ENCODE data around the gene SSH3. TPM values are rescaled to one million over a fixed set of nuclear protein-coding genes. Genes with fewer than 3 reads are reported as not detected.

Gene SSH3
- total RNA-seq, 1 experiment from 2014 or later: 16.3 TPM

DNA sequence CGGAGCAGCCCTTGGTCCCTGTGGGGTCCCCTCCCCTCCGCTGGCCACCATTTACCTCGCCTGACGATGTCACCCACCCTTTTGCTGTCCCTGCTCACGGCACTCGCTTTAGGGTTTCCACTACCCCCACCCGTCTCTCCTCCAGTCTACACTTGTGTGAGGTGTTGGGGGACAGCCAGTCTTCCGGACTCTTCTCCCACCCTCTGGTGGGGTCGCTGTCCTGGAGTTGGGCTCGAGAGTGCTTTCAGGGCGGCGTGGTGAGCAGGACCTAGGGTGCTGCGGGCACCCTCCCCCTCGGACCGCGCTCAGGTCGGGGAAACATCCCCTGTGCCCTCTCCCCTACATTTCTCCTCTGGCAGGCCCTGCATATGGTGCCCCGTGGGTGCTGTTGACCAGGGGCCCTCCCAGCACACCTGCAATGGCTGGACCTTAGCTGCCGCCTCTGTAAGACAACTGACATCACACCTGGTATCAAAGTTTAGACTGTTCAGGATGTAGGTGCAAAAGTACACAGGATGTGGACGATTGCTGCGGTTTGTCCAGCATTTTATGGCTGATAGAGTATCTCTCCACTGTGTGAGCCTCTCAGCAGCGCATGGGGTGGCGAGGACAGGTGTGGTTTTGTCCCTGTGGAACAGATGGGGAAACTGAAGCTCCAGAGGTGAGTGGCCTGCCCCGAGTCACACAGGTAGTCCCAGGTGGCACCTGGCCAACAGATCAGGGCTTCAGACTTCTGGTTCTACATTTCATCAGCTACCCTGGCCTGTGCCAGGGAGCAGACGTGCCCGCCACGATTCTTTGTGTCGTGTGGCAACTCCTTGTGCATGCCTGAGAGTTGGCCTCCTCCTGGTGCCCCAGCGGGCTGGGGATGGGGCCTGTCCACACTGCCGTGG lies 35.9 kb upstream of the SSH3 start:
- no peak for DNase-seq (ENCODE audit: low read depth)
- in situ Hi-C loops (cut with HindIII; ENCODE audit: low pct_unique_long_range_greater_than_20kb, low sequenced_read_pairs): no loop called here

DNA sequence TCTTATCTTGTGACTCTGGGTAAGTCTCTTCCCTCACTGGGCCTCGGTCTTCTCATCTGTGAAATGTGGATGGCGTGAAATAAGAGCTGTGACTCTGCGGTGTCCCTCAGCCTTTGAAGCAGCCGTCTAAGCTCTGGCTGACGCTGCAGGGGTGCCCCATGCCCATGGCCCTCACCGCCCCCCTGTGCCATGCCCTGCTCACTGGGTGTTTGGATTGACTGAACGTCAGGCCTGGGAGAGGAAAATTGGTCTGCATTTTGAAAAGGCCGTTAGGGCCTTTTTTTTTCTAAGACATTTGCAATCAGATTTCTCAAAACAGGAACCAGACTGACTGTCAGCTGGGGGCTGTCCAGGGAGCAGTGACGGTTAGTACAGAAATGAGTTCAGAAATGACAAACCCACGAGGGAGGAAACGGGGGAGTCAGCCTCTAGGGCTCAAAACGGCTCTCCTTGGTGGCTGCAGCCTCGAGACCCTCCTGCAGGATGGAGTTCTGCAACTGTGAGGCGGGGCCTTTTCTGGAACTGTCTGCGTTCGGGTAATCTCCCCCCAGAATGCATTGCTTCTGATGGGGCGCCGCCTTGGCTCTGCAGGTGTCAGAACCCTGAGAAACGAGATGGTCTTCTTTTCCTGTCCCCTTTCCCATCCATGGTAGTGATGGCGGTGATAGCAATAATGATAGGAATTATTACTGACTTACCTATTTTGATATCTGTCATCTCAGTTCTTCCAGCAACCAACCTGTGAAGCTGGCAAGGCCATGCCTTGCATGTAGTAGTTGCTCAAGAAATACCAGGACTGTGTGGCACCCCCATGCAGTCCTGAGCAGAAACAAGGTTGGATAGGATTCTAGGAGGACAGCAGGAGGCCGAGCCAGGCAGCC lies 35.0 kb upstream of the SSH3 start:
- no peak for DNase-seq (ENCODE audit: low read depth)
- in situ Hi-C loops (cut with HindIII; ENCODE audit: low pct_unique_long_range_greater_than_20kb, low sequenced_read_pairs): no loop called here

DNA sequence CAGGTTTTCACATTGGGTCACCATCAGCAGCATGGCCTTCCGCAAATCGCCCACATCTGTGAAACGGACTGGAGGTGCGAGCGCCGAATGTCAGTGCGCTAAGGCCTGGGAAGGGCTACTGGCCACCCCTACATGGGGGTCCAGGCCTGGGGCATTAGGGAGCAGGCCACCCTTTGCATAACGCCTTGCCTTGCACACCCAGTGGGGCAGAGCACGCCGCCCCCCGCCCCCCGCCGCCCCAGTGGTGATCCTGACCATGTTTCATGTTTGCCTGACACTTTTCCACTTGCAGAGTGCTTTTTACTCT lies 34.4 kb upstream of the SSH3 start:
- no peak for DNase-seq (ENCODE audit: low read depth)
- in situ Hi-C loops (cut with HindIII; ENCODE audit: low pct_unique_long_range_greater_than_20kb, low sequenced_read_pairs): no loop called here

DNA sequence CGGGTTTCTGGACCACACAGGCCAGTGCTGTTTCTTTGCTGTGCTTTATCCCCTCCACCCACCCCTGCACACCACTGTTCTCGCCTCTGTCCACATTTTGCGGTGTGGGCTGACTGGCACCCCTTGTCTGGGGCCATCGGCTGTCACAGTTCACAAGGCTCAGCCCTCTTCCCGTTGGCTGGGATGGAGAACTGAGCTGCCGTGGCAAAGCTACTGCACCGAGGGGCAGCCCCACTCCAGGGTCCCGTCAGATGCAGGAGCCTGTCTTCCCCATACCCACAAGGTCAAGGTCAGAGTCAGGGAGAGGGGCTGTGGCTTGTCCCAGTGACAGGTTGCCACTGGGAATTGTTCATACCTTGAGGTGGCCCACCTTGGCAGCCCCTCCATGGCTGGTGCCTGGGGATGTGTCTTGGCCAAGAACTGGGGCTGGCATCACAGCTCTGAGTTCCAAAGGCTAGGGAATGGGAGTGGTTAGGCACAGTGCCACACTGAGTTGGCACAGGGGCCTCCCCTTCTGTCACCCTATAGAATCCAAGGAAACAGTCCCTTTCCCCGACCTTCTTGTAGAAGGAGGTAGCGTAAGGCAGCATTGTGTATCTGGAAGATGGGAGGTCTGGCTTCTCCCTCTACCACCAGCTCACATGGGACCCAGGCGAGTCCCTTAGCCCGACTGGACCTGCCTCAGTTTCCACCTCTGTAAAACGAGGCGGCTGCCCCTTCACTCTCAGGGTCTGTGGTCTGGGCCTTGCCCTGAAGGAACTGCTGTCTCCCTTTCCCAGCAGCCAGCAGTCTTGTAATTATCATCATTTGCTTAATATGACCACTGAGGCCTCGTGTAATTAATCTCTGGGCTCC lies 33.7 kb upstream of the SSH3 start:
- in situ Hi-C loops (cut with HindIII; ENCODE audit: low pct_unique_long_range_greater_than_20kb, low sequenced_read_pairs): no loop called here
- DNase-seq (ENCODE audit: low read depth): no peak

DNA sequence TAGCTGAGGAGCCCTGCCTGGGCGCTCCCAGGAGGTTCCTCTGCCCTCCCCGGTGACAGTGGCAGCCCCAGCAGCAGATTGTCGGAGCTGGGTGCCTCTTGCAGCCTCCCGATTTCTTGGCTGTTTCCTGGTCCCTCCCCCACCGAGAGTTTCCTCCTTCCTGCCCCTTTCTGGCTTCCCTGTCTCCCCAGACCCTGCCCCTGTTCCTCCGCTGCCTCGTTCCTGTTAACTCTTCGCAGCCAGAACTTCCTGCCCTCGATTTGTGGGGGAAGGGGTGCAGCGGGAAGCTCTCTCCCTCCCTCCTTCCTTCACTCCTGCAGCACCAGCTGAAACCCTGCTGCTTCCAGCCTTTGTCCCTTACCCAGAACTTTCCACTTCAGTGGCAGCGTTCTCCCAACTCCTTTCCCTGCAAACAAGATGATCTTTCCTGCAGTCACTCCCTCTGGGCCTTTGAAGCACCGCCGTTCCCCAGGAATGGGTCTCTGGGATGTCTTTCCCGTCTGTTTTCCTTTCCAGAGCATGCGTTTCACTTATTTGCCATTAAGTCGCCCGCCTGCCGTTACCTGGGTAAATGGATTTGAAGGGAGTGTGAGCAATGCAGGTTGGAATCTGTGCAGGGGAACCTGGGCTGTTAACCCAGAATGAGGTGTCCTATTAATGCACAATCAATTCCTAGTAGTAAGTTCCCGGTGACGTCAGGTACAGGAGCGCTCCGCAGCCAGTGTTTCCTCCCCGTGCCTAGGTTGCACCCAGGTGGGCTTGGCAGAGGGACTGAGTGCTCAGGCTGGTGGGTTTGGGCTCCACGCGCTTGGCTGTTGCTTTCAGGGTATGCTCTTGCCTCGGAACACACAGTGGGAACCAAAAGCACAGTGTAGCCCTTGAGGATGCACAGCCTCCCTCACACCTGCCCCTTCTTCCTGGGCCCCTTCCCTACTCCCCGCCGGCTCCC lies 32.8 kb upstream of the SSH3 start:
- in situ Hi-C loops (cut with HindIII; ENCODE audit: low pct_unique_long_range_greater_than_20kb, low sequenced_read_pairs): no loop called here
- DNase-seq (ENCODE audit: low read depth): no peak

DNA sequence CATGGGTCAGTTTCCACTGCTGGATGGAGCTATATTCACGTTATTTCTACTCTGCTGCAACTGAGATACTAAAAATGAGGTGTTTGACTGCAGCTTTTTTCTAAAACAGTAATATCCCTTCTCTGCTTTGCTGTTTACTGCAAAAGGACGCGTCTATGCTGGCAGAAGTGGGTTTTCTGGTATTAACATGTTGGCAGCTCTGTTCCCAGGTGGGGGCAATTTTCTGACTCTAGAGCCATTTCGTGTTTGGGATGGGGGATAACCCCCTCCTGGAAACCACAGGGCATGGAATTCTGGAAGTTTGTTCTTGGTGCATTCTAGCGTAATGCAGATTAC lies 32.2 kb upstream of the SSH3 start:
- DNase-seq (ENCODE audit: low read depth): no peak
- in situ Hi-C loops (cut with HindIII; ENCODE audit: low pct_unique_long_range_greater_than_20kb, low sequenced_read_pairs): no loop called here

DNA sequence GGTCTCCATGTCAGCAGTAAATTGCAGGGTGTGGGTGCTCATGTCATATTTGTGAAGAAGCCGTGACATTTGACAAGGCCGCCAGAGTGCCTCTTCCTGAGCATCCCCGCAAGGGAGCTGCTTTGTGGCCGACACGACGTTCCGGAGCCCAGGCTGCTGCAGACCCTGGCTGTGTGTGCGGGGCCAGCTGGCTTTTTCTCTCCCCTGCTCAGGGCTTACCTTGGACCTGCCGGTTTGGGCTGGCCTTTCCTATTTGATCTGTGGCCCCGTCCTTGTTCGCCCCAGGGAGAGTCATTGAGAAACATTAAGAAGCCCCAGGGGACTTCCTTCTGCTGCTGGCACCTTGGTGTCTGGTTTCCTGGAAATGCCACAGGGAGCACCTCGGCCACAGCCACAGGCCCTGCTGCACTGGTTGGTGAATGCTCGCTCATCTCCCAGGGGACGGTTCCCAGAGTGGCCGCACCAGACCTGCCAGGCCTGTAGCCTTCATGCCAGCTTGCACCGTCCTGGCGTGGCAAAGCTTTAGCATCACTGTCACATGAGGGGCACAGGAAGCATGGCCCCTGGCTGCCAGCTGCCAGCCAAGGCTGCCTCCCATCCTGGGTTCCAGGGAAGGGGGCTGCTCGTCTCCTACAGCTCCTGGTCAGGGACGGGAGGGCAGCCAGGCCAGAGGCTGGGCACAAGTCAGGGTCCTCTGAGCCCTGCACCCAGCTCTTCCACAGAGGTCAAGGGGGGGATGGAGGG lies 31.6 kb upstream of the SSH3 start:
- DNase-seq (ENCODE audit: low read depth): no peak
- in situ Hi-C loops (cut with HindIII; ENCODE audit: low pct_unique_long_range_greater_than_20kb, low sequenced_read_pairs): no loop called here

DNA sequence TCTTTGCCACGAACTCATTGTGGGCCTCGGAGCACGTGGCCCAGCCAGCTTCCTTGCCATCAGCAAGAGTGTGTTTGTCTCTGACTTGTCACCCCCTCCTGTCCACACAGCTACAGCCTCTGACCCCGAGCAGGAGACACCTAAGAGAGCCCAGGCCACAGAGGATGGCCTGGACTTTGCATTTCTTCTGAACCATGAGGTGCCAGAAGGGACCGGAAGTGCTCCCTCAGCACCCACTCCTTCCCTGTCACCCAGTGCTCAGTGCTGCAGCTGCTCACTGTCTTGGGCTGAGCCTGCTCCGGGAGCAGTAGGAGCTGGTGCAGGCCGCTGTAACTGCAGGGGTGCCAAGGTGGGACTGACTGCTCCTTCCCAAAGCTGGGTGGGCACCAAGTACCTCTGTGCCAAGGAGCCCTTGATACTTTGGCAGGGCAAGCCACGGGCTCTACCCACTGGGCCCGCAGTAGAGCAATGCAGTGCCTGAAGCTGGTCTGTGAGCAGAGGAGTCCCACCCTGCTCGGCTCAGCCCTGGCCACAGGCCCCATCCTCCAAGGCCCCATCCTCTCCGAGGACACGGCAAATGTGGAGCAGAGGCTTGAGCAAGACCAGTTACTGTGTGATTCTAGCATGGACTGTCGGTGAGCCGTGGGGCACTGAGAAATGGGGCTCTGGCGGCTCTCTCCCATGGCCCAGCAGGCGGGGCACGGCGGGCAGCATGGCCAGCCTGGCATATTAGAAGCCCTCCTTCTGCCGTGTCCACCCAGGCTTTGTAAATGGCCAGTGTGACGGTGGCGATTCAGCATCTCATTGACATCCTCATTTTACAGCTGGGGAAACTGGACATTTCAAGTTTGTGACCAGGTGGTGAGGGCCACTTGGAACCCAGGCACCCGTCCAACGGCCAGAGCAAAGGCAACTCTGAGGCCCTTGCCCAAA lies 30.7 kb upstream of the SSH3 start:
- in situ Hi-C loops (cut with HindIII; ENCODE audit: low pct_unique_long_range_greater_than_20kb, low sequenced_read_pairs): no loop called here
- DNase-seq (ENCODE audit: low read depth): no peak

DNA sequence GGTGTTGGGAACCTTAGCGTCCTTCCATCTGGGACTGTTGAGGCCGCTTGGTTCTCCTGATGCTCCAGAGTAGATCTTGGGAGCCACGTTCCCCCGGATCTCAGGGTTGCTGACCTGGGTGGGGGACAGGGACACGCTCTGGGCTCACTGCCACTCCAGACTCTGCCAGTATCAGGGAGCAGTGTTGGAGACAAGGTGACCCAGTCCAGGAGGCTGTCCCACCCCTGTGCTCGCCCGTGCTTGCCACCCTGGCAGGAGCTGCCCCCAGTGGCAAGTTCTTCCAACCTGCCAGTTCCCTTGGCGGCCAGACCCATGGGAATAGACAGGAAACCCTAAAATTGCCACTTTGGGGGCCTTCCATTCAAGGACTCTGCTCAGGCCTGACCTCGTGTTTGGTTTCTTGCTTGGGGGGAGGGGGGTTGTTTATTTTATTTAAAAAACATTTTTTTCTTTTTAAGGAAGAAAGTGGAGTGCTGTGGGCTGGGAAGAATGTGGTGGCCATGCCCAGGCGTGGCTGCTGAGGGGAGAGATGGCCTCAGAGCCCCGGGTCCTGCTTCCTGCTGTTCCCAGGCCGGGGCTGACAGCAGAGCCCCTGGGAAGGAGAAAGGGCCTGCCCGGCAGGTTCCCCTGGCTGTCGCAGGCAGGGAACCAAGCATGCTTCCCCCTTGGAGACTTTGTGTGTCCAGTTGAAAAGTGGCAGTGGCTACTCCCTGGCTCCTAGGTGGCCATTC lies 29.9 kb upstream of the SSH3 start:
- in situ Hi-C loops (cut with HindIII; ENCODE audit: low pct_unique_long_range_greater_than_20kb, low sequenced_read_pairs): no loop called here
- no peak for DNase-seq (ENCODE audit: low read depth)

DNA sequence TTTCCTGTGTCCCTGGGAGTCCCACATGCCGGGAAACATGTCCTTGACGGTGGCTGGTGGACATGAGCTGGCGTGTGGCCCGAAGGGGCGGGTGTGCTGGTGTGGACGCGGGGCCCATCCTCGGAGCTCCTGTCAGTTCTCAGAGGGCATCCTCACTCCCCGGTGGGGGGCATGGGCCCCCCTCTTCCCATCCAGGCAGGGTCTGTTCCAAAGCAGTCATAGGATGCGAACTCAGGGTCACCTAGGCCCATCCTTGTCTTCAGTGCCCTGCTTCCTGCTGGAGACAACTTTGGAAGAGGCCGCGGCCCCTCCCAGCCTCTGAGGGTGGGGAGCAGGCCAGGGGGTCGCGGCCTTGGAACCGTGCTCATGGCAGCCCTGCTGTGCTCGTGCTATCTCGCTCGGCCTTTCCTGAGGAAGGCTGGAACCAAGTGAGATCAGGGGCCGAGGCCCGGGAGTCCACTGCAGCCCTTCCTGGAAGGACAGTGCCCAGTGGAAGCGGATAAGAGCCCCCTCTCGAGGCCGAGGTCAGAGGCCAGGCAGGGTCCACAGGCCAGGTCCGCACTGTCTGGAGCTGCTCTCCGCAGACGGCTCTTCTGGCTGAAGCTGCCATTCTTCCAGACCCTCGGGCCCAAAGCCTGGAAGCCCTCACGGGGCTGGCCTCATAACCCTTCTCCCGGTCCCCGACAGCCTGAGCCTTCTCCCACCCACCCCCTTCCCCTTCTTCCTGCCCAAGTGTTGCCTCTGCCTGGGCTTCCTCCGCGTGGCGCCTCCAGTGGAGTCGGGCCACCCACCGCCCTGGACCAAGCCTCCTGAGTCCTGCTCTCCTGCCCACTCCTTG lies 28.3 kb upstream of the SSH3 start:
- no peak for DNase-seq (ENCODE audit: low read depth)
- in situ Hi-C loops (cut with HindIII; ENCODE audit: low pct_unique_long_range_greater_than_20kb, low sequenced_read_pairs): no loop called here

DNA sequence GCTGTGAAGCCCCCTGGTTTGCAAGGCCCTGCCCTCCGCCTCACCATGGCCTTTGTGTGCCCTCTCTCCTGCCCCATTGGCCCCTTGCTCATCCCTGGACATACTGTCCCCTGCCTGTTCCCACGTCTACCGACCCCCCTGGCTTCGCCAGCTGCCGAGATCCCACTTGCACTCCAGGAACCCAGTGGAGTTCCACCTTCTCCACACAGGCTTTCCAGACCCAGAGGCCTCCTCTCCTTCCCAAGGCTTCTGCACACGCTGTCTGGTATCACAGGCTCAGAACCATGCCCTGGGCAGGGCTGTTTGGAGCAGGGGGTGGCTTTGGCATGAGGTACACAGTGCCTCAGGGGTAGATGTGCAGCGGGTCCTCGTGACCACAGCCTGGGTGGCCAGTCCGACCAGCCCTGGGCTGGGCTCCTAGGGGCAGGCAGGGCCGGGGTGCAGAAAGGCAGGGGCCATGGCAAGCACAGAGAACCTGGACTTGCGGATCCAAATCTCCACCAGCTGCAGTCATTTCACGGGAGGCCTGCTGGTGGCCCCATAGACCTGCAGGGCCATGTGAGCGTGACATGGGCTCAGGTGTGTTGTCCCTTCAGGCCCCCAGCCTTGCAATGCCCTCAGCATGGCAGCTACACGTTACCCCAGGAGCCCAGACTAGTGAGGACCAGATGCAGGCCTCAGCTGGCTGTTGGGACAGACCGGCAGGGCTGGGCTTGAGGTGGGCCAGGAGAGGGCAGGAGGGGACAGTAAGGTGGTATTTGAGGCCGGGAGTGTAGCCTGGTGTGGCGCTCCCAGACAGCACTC lies 27.5 kb upstream of the SSH3 start:
- no peak for DNase-seq (ENCODE audit: low read depth)
- in situ Hi-C loops (cut with HindIII; ENCODE audit: low pct_unique_long_range_greater_than_20kb, low sequenced_read_pairs): no loop called here

DNA sequence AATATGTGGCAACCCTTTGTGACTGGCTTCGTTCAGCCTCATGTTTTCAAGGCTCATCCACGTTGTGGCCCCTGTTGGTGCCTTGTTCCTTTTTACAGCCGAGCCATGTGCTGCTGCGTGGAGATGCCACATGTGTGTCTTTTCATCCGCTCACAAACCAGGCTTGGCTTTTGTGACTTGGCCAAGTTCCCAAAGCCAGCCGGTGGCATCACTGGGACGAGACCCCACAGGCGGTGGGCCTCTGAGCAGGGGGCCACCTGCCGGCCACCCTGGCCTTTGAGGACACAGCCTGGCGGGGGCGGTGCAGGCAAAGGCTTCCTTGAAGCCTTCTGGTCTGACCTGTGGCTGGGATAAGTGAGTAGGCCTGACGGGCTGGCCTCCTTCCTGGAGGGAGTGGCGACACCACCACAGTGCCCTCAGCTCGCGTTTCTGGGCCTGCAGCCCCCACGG lies 26.5 kb upstream of the SSH3 start:
- in situ Hi-C loops (cut with HindIII; ENCODE audit: low pct_unique_long_range_greater_than_20kb, low sequenced_read_pairs): no loop called here
- no peak for DNase-seq (ENCODE audit: low read depth)

DNA sequence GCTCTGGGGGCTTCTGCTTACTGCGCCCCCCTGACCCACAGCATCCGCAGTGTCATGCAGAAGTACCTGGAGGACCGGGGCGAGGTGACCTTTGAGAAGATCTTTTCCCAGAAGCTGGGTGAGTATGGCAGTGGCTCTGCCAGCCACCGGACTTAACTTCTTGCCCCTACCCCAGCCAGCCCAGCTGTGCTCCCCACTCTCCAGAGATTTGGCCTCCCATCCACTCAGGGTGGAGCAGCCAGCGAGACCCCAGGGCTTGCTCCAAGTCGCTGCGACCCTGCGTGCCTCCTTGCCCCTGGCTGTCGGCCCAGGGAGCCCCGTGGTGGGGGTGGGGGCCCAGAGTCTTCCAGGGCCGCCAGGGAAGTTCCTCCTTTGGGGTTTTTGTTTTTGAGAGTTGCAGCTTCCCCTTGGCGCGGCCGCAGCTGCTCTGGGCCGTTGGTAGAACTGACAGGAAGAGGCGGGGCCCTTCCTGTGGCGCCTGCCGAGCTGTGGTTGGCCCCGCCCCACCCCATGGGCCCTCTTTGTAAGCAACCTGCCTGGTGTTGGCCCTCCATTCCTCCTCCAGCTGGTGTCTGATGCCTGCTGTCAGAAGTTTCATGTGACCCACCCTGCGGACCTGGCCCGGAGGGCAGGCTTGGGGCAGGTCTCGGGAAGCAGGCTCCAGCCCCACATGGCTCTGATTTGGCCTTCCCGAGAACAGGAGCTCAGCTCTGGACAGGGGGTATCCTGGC lies 25.9 kb upstream of the SSH3 start:
- in situ Hi-C loops (cut with HindIII; ENCODE audit: low pct_unique_long_range_greater_than_20kb, low sequenced_read_pairs): no loop called here
- no peak for DNase-seq (ENCODE audit: low read depth)

Measured in Caki2 (cell line).